OCI-LY3 (cell line): ENCODE measurements around the gene CAST.

Experiments
- CTCF ChIP-seq: fragments of 200-600, 300-600 bp; sonication (generic); IDR thresholded peaks from 2 replicates; pipeline ENCODE4 v1.5.1; 2014; ENCODE audit warnings: antibody characterized with exemption, low read length, low read depth
- EZH2phosphoT487 ChIP-seq: fragments of 200-600 bp; shearing (Covaris generic); IDR thresholded peaks from 2 replicates; pipeline ENCODE4 v1.6.1; 2018; ENCODE audit warnings: antibody characterized with exemption, mixed run types, low read depth

GRCh38 chr5:96636046-96636445 lies 26.1 kb upstream of the CAST start:
- no peak for TF ChIP-seq CTCF
- TF ChIP-seq EZH2phosphoT487 = no peak
